ENCODE results near the gene ATP7B. TPM values are rescaled to one million over a fixed set of nuclear protein-coding genes. Genes with fewer than 3 reads are reported as not detected.

The ATP7B gene
- 10 to 100 TPM in 1 of 6 donors, 1 to 10 TPM in 5; 3.5 to 27.2 (median 5.9) TPM for total RNA-seq

GRCh38 chr13:52010890-52011631 lies at the start of gene ATP7B:
Gene ATP7B, minus strand, starts transcription at chr13:52011450. Its CDS starts 113 bp downstream, at chr13:52011337.
- peak; percentile 1 to 49 for ATAC-seq (ENCODE audit: low FRiP score in 2 of 2)
- H3K4me3 ChIP-seq, result peak within 1 kb of the TSS; percentile 71 to 97 (median 78)
- H3K27ac ChIP-seq, result peak within 1 kb of the TSS; percentile 48 to 84 (median 70)
- 4 to 6% methylated on average over 18 to 44 of the region's 46 CpGs for WGBS, 2 donors
- no peaks in the 10 kb centered on the region for H3K36me3 ChIP-seq
- peaks cover 16 to 25% (median 22%) of the 10 kb centered on the region in 4 donors for H3K4me1 ChIP-seq
- DNase-seq, result peak; percentile 26 to 63
- H3K27me3 ChIP-seq, result no peaks in the 10 kb centered on the region
- H3K9me3 ChIP-seq, result no peaks in the 10 kb centered on the region
- no peak for TF ChIP-seq POLR2A (IDR thresholded peaks at IDR 0.05)
- TF ChIP-seq, protein P1, sequence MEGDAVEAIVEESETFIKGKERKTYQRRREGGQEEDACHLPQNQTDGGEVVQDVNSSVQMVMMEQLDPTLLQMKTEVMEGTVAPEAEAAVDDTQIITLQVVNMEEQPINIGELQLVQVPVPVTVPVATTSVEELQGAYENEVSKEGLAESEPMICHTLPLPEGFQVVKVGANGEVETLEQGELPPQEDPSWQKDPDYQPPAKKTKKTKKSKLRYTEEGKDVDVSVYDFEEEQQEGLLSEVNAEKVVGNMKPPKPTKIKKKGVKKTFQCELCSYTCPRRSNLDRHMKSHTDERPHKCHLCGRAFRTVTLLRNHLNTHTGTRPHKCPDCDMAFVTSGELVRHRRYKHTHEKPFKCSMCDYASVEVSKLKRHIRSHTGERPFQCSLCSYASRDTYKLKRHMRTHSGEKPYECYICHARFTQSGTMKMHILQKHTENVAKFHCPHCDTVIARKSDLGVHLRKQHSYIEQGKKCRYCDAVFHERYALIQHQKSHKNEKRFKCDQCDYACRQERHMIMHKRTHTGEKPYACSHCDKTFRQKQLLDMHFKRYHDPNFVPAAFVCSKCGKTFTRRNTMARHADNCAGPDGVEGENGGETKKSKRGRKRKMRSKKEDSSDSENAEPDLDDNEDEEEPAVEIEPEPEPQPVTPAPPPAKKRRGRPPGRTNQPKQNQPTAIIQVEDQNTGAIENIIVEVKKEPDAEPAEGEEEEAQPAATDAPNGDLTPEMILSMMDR (IDR thresholded peaks at IDR 0.05), result peak in 1 of 6 experiments; percentile 6
- TF ChIP-seq EP300 (IDR thresholded peaks at IDR 0.05), result no peak
- TF ChIP-seq POLR2AphosphoS5 (IDR thresholded peaks at IDR 0.05), result no peak

GRCh38 chr13:52053460-52053859 lies 42.2 kb upstream of the ATP7B start:
- Histone ChIP-seq H3K27me3 (no peaks in the 10 kb centered on the region), H3K27ac (no peak overlapping the region), H3K4me1 (no peaks in the 10 kb centered on the region), H3K4me3 (no peak overlapping the region), H3K36me3 (no peaks in the 10 kb centered on the region), H3K9me3 (no peaks in the 10 kb centered on the region)
- WGBS, 2 donors, result 91 to 92% methylated on average over 4 of the region's 4 CpGs
- no peak for DNase-seq
- TF ChIP-seq EP300 (IDR thresholded peaks at IDR 0.05), result no peak
- ATAC-seq (ENCODE audit: low FRiP score in 2 of 2), result no peak

- H3K4me1 ChIP-seq, result no peaks in the 10 kb centered on the region
- no peak for DNase-seq
- no peak for ATAC-seq (ENCODE audit: low FRiP score in 2 of 2)
- WGBS, 2 donors, result 80 to 86% methylated on average over 7 of the region's 7 CpGs
- no peaks in the 10 kb centered on the region for H3K27me3 ChIP-seq
- no peaks in the 10 kb centered on the region for H3K36me3 ChIP-seq
- H3K4me3 ChIP-seq, result no peak overlapping the region
- TF ChIP-seq, protein P1 (IDR thresholded peaks at IDR 0.05), result no peak
- TF ChIP-seq POLR2AphosphoS5 (IDR thresholded peaks at IDR 0.05) (no peak), EP300 (IDR thresholded peaks at IDR 0.05) (no peak), POLR2A (IDR thresholded peaks at IDR 0.05) (no peak)
- no peaks in the 10 kb centered on the region for H3K9me3 ChIP-seq
- H3K27ac ChIP-seq, result no peak overlapping the region
These were observed 40.1 kb upstream of the ATP7B start for GRCh38 chr13:52051400-52051799.

DNA sequence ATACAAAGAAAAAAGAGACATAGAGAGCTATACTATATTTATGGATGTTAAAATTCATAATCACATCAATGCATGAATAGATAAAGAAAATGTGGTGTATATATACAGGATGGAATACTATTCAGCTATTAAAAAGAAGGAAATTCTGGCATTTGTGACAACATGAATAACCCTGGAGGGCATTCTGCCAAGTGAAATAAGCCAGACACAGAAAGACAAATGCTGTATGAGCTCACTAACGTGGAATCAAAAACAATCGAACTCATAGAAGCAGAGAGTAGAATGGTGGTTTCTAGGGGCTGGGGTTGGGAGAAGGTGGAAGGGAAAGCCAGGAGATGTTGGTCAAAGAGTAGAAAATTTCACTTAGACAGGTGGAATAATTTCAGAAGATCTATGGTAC lies 37.3 kb upstream of the ATP7B start:
- TF ChIP-seq POLR2AphosphoS5 (IDR thresholded peaks at IDR 0.05) (no peak), EP300 (IDR thresholded peaks at IDR 0.05) (no peak), POLR2A (IDR thresholded peaks at IDR 0.05) (no peak)
- TF ChIP-seq, protein P1 (IDR thresholded peaks at IDR 0.05), result no peak
- 65 to 75% methylated on average over 2 of the region's 2 CpGs for WGBS, 2 donors
- Histone ChIP-seq H3K27ac (no peak overlapping the region), H3K4me3 (no peak overlapping the region), H3K4me1 (no peaks in the 10 kb centered on the region), H3K9me3 (no peaks in the 10 kb centered on the region), H3K36me3 (no peaks in the 10 kb centered on the region), H3K27me3 (no peaks in the 10 kb centered on the region)
- no peak for DNase-seq
- no peak for ATAC-seq (ENCODE audit: low FRiP score in 2 of 2)

- ATAC-seq (ENCODE audit: low FRiP score in 2 of 2), result no peak
- Histone ChIP-seq H3K27ac (no peak overlapping the region), H3K27me3 (no peaks in the 10 kb centered on the region), H3K4me3 (no peak overlapping the region), H3K36me3 (no peaks in the 10 kb centered on the region), H3K9me3 (no peaks in the 10 kb centered on the region), H3K4me1 (no peaks in the 10 kb centered on the region)
- TF ChIP-seq POLR2A (IDR thresholded peaks at IDR 0.05), result no peak
- no peak for TF ChIP-seq EP300 (IDR thresholded peaks at IDR 0.05)
- TF ChIP-seq, protein P1 (IDR thresholded peaks at IDR 0.05), result no peak
- TF ChIP-seq POLR2AphosphoS5 (IDR thresholded peaks at IDR 0.05), result no peak
- DNase-seq, result no peak
- WGBS, 2 donors, result 94 to 98% methylated on average over 3 of the region's 3 CpGs
These were observed 36.2 kb upstream of the ATP7B start for GRCh38 chr13:52047463-52047862.
